HG02973 (cell line): ENCODE results near the gene PNCK.
"Not testable (repeated sequence)": the region's sequence is repeated elsewhere in the genome, so short reads cannot be mapped to it uniquely, and the experiment has no call there.

ENCODE experiments used
- ATAC-seq: cut with Tn5 transposase; IDR thresholded peaks from one replicate; pipeline ENCODE4 v1.9.1; 2021; ENCODE audit warnings: moderate library complexity; ENCODE audit not compliant: unreplicated experiment

The PNCK gene

DNA sequence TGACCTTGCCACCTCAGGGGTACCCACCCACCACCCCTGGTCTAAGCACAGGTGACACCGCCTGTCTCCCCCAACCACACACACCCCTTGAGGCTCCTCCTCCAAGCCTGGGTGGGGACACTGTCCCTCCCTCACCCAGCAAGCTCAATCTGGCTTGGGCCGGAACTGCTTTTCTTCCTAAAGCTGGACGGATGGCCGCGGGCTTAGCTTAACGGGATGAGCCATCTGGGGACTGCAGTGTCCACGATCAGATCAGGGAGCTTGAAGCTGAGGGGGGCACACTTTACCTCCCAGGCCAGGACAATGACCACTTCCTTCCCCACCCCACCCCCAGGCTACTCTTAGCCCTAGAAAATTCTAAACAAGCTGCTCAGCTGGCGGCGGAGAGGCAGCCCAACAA, 13.1 kb upstream of the PNCK start:
- ATAC-seq: no peak

DNA sequence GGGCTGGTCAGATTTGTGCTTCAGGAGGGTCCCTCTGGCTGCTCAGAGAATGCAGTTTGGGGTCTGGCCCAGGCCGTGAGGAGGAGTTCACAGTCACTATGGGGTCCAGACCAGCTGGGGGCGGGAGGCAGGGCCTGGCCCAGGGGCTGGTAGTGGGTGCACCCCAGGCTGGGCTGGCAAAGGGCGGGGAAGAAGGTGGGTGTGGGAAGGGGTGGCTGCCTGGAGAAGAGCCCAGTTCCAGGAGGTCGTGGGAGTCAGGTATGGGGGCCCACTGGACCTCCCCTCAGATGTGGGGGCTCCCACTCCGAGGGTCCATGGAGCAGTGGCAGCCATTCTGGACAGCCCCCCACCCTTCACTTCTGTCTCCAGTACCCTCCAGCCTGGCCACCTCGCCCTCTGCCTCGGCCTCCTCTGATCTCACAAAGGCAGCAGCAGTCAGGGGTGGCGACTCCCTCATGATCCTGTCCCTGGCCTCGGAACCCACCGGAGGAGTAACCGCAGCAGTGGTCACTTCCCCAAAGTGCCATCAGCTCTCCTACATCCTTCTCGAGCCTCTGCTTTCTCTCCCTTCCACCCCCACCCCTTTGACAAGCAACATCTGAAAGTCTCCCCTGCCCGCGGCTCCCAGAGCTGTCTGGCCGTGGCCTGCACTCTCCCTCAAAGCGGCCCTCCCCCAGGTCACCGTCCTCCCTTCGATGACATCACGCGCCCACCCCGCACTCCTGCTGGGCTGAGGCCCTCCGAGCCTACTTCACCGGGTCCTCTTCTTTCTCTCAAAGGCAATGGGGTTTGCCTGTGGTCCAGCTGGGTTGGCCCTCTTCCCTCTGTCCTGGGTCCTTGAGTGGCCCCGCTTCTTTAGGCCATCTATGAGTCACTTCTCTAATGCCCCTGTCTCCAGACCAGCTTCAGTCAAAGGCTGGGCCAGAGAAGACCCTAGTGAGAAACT, 12.4 kb upstream of the PNCK start:
- no peak for ATAC-seq

DNA sequence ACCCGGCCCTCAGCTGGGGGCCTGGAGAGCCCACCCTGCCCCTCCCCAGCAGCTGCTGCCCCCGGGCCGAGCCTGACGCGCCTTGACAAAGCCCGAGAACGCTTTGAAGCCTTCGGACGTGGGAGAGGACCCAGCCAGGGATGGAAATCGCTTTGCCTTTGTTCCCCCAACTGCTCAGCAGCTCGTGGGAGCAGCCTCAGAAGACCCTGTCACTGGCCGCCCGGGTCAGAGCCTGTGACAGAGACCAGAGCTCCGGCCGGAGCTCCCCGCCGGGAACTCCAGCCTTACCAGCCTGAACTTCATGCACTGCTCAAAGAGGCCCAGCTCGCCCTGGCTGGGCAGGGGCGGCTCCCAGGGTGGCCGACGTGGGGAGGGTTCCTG, 11.5 kb upstream of the PNCK start:
- ATAC-seq: no peak

DNA sequence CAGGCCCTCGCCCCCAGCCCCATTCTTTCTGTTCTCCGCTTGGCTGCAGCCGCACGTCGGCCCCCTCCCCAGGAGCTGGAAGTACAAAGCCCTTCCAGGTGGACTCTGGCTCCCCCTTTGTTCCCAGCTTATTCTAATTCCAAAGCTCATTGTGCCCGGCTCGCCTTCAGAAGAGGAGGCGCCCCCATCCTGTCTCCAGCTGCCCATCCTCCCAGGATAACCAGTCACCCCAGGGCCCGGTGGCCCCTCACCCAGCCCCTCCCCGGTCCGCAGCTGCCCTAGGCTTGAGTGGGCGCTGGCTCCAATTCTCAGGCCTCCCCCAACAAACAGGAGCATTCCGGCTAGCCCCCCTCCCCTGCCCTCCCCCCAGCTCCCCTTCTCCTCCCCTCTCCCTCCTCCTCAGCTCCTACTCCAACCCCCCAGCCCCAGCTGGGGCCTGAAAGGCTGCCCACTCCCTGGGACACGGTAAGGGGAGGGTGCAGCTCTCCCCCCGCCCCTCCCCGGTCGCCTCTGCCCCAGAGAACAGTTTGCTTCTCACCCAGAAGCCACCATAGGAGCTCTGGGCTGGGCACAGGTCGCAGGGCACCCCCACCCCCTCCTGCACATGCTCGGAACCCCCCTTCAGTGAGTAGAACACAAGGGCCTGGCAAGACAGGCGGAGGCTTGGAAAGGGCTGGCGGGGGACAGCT, 11.0 kb upstream of the PNCK start:
- no peak for ATAC-seq

DNA sequence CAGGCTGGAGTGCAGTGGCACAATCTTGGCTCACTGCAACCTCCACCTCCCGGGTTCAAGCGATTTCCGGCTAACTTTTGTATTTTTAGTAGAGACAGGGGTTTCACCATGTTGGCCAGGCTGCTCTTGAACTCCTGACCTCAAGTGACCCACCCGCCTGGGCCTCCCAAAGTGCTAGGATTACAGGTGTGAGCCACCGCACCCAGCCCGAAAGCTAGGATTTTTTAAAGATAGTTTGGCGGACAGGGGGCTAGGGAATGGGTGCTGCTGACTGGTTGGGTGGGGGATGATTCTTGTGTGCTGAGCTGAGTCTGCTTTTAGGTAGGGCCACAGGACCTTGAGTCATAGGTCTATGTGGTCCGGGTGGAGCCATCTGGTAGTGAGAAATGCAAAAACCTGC, 9.9 kb upstream of the PNCK start:
- ATAC-seq: not testable (repeated sequence)

DNA sequence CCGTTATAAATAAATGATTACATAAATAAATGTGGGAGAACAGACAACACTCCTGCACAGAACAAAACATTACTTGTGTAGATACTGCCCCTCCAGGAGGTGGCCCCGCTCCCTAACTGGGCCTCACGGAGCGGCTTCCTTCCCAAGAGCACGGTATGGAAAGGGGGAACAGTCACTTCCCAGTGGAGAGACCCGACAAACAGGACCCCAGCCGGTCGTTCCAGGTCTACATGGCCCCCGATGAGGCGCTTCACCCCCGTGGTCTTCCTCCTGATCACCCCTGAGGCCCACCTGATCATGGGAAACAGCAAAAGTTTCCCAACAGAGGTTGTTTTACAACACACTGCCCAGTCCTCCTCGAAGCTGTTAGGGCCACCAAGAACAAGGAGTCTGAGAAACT, 7.6 kb upstream of the PNCK start:
- no peak for ATAC-seq

DNA sequence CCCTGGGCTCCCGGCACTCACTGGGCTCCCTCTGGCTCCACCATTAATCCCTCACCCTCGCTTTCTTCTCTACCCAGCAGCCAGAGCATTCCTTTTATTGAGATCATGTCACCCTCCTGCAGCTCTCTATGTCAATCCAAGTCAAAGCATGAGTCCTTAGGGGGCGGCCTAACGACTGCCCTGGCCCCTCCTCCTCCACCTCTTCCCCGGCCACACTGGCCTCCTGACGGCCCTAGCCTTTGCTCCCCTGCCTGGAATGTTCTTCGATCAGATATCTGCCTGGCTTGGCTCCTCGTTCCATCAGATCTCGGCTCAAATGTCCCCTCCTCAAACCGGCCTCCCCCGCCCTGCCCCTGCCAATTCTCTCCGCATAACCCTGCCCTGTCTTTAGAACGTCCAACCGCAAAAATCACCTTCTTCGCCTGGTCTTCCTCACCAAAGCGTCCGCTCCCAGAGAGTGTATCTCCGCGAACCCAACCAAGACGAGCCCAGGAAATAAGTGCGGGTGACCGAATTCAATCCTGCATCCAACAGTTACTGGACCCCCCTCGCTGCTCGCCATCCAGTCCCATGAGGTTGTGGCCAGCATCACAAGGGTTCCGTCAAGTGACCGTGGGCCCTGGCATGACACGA, 722 bp upstream of the PNCK start:
- ATAC-seq: no peak

DNA sequence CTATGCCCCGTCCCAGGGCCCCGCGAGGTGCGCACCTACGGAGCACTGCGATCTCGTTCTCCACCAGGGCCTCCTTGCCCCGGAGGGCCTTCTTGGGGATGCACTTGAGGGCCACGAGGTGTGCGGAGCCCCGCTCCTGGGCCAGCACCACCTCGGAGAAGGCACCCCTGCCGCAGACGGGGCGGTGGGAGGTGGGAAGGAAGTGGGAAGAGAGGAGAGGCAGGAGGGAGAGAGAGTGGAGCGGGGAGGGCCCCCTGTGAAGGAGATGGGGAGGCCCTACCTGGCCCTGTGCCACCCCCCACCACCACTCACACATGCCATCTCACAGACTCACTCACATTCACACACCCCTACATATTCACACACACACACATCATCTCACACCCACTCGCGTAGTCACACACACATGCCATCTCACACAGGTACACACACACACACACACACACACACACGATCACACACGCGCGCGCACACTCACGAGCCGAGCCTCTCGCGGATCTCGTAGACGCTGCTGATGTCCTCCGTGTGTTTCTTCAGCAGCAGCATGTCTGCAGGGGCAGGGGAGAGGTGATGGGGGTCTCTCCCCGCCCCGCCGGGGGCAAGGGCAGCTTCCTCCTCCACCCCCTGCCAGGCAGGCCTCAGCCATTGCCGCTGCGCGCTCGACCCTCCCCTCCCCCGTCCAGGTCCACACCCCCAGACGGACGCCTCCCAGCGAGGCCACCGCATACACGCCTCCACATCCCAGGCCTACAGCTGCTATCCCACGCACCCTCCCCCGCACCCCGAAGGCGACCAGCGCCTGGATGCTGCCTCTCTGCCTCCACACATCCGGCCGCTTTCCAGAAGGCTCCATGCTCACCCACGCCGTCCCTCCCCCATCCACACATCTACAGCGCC, 834 bp downstream of the PNCK start:
- ATAC-seq: no peak

DNA sequence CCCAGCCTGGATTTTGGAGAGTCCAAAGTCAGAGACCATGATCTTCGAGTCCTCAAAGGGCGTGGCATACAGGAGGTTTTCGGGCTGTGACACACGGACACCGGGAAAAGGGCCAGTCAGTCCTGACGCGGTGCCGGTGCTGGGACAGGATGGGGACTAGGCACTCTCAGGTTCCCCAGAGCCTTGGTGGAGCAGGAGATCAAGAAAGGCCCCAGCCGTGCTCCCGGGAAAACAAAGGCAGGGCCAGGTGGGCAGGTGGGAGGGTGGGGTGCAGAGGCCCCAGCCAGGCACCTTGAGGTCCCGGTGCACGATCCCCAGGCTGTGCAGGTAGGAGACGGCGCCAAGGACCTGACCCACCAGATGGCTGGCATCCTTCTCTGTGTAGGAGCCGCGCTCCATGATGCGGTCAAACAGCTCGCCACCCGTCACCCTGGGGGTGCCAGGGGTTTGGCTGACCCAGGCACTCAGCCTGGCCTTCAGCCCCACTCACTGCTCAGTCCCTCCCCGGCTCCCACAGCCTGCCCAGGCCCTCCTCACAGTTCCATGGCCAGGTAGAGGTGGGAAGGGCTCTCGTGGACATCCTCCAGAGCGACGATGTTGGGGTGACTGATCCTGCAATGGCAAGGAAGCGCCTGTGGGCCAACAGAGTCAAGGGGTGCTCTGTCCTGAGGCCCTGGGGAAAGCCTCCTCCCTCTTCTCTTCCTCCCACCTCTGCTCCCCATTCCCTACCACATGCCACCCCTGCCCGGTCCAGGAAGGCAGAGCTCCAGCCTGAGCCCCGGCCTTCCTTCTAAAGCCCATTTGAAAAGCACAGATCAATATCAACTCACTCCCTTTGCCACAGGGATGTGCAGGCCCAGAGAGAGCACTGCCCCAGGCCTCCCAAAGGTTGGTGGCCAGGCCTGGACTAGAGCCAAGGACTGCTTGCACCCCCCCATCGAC, 1.8 kb downstream of the PNCK start:
- no peak for ATAC-seq

DNA sequence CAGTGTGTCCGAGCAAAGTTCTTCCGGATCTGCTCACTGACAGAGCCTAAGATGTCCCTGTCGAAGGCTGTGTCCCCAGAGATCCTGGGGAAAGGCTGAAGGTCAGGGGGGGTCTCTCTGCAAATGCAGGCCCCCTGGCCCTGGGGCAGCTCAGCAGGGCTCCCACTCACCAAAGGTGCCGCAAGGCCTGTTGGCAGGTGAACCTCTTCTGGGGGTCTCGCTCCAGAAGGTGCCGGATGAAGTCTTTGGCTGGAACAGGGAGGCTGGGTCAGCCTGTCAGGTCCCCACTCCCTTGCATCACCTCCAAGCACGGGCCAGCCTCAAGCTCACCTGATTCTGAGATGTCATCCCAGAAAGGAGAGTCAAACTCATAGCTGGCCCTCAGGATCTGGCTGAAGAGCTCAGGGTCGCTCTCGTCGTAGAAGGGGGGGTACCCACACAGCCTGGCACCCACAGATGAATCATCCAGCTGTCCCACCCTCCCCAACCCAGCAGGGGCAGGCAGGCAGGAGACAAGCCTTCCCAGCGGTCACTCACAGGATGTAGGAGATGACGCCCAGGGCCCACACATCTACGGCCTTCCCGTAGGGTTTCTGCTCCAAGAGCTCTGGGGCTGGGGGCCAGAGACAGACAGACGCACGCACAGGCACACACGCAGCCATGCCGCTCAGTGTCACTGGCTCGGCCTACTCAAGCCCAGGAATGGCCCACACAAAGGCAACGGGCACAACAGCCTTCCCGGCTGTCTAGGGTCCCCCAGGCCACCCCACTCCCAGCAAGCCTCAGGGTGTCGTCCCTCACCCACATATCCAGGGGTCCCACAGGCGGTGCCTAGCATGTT, 2.6 kb downstream of the PNCK start:
- ATAC-seq: no peak

DNA sequence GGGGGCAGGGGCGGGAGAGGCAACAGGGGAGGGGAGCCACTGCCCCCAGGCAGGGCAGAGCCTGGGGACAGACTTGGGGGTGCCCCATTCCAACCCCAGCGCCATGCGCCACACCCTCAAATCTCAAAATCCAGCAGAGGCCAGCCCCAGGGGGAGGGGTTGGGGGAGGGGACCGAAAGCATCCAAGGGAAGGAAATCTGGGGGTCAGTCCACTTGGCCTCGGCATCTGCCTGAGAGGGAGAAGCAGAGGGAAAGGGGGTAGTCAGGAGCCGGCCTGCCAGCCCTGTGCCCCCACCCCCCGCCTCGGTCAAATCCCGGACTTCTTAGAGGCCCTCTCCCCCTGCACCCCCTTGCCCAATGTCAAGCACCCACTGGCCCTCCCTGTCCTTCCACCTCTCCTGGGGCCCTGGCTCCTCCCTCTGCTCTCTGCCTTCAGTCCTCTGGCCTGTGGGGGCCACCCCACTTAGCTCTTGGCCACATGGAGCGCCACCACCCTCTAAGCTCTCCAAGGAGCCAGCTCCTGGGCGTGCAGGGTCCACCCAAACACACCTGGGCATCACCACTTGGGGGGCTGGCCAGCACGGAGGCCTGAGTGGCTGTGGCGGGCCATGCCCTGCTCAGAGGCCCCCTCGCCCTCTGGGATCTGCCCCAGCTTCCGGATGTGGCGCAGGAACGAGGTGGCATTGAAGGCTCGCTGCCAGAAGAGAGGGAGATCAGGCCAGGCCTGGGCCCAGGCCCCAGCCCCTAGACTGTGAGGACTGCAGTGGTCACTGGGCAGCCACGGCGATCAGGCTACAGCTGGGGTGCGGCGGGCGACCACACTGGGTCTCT, 3.5 kb downstream of the PNCK start:
- no peak for ATAC-seq

DNA sequence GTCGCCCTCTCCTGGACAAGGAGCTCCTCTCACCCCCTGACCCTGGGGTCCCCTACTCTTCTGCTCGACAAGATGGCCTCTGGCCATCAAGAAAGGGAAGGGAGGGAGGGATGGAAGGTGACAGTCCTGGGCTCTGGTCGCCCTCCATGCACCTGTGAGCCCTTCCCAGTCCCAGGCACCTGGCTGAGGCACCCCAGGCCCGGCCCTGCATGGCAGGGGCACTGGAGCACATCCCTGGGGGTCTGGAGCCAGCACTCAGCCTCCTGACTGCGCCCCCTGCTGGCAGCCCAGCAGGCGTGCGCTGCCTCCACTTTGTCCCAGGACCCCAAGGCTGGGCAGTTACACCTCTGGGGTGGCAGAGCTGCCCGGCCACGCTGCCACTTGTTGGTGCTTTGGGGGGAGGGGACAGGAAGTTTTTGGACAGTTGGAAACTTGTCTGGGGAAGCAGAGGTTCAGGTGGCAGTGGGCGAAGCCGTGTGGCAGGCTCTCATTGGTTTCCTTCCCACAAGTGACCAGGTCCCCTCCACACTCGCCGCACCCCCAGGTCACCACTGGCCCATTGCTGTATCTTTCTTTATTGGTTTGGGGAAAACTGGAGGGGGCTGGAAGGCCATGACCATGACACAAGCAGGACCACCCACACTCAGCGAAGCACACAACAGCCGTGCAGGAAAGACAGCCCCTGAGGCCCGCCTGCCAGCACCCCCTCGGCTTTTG, 4.3 kb downstream of the PNCK start:
- ATAC-seq: no peak

DNA sequence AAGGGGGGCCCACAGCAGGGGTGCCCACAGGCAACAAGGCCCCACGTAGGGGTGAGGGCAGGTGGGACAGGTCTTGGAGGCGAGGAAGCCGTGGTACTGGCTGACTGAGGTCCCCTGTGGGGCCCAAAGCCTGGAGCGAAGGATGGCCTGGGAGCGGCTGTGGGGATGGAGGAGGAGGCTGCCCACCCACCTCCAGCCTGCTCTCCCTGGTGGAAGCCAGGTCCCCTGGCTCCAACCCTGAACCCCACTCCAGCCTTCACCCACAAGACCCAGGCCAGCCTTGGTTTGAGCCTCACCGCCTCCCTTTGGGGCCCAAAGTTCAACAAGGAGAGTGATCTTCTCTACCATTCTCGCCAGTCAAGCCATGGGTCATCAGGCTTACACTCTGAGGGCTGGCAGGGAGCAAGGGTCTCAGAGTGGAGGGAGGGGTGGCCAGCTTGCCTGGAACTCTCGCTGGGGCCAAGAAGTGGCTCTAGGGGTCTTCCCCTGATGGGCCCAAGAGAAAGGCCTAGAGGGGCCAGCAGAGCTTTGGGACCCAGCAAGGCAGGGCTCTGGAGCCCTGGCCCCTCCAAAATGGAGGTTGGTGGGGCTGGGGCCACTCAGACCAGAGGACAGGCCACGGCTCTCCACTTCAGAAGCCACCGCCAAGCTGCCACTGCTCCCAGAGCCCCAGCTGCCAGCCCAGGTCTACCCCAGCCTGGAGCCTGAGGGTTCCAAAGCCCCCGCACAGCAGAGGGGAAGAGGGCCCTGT, 5.0 kb downstream of the PNCK start:
- ATAC-seq: no peak

DNA sequence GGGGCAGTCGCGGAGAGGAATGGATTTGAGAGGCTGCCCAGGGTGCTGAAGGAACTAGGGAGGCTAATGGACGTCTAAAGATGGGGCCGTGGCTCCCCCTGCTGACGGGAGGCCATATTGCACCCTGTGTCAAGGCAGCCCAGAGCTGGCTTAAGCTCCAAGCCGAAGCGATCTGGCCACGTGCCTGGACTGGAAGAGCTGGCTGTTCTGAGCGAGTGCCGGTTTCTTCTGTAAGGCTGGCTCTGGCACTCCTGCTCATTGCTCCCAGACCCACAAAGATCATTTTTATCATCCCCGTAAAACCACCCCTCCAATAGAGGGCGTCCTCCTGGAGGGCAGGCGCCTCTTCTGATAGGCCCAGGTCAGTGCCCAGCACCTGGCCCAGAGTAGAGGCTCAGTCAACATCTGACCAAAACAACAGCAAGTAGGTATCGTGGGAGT, 5.6 kb downstream of the PNCK start:
- peak; percentile 60 for ATAC-seq

DNA sequence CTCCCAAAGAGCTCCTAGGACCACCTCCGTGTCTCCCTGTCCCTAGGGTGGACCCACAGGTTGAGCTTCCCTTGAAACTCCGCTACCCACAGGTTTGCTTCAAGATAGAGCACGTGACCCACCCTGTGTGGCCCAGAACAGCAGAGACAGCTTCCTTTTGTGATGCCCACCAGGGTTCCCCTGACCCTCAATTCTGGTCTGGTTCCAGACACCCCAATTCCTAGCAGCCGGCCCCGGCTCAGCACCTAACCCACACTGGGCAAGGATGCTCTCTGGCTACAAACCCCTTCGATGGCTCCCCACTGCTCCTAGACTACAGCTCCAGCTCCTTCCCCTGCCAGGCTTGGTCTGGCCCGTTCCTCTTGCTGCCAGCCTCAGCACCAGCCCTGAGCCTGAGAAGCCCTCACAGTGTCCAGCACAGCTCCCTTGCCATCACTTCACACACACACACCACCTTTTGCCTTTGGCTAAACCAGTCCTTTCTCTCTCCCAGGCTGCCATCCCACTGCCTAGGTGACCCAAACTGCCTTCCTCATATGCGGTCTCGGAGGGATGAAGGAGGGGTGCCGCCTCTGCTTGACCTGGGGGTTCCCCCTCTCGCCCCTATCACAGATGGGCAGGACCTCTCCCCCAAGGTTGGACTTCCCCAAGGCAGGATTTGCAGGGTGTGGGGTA, 6.2 kb downstream of the PNCK start:
- no peak for ATAC-seq

DNA sequence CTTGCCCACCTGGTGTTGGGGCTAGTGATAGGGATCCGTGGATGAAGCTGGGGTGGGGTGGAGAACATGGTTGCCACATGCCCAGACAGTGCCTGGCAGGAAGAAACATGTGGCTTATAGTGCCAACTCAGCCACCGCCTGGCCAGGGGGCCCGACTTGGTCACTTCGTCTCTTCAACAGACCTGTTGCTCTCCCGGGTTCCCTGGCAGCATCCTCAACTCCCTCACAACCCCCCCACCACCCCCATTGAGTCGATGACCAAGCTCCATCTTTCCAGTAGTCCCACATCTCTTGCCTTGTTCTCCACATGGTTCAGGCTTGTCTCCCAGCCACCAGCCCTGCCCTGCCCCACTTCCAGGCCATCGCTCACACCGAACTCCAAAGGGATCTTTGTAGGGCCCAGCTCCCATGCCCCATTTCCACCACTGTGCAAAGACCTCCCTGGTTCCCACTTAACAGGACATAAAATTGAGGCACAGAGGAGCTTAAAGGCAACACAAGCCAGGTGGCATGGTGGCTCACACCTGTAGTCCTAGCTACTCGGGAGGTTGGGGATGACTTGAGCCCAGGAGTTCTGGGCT, 7.8 kb downstream of the PNCK start:
- ATAC-seq: no peak
